GM21447 (cell line): Measurements from ENCODE around the gene CWC27.
A peak's percentile ranks its signal among the peaks of the same experiment; 100 is the strongest.

Source experiments
- ATAC-seq: cut with Tn5 transposase; IDR thresholded peaks from one replicate; pipeline ENCODE4 v1.9.1; 2021; ENCODE audit not compliant: unreplicated experiment

Gene CWC27

DNA sequence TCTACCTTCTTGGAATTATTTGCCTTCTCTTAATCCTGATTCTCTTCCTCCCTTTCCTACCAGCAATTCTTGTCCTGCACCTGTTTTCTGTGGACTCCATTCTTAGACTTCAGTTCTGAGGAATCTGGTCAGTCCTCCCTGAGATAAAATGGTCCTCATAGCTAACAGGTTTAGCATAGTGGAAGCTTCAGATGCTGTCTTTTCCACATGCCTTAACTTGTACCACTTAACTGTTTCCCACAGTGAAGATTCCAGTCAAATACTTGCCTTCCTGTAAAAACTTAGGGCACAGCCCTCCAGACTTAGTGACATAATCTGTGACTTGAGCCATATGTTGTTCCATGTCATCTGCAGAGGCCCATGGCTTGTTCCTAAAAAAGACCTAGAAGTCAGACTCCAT is 261.3 kb downstream of the CWC27 start:
- ATAC-seq: no peak

GRCh38 chr5:65032250-65032649 is 263.5 kb downstream of the CWC27 start:
- ATAC-seq: no peak

GRCh38 chr5:65034029-65034812 is 265.5 kb downstream of the CWC27 start:
- no peak for ATAC-seq

DNA sequence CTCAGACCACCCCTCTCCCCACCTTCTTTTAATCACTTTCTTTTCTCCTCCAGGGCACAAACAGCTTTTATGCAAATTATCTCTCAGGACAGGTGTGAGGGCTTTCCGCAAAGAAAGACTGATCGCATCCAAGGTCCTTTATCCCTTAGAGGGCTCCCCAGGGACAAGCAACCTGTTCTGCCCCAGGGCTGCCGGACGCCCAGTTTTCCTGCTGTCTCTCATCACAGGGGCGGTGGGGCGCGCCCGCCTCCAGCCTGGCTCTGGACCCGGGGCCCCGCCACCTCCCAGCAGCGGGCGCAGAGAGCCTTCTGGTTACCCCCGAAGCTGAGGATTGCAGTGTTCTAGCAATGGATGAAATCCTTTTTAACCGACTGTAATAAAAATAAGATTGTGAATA is 266.1 kb downstream of the CWC27 start:
- no peak for ATAC-seq

DNA sequence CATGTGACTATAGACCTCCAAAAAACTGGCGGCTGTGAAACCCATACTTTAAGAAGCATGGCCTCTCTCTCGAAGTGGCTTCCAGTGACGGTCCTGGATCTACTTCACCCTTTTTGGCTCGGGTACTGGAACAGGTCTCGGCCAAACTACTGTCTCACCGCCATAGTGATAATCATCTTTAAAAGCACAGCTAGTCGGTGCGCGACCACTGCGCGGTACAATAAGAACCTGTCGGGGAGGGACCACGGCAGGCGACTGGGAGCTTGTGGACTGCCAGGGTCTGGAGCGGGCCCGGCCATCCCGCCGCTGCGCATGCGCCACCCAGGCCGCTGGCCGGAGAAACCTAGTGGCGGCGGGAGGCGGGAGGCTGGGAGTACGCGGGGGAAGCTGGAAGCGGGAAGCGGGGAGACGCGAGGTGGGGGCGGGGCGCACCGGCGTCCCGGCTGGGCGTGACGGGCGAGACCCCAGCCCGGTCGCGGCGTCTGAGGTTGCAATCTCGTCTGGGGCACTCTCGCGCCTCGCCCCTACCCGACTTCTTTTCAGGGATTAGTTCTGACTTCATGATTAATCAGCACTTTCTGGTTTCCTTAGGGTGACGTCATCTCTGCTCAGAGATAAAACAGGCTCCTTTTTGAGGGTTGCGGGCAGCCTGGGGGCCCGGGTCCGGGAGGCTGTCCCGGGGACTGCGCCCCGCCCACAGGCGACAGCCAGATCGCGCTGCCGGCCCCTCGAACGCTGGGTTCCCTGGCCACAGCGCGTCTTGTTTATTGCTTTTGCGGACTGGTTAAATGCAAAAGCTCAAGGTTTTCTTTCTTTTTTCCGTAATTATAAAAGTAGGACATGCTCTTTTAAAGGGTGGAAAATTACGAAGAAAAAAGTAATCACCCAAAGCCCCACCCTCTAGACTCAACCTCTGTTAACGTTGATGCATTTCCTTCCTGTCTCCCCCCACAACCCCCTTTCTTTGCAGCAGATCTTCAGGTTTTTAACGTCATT is 266.8 kb downstream of the CWC27 start:
- peak; percentile 86 for ATAC-seq

GRCh38 chr5:65037831-65038815 is 269.4 kb downstream of the CWC27 start:
- ATAC-seq: no peak

- no peak for ATAC-seq
Observed at GRCh38 chr5:65041296-65042158, 272.8 kb downstream of the CWC27 start.

DNA sequence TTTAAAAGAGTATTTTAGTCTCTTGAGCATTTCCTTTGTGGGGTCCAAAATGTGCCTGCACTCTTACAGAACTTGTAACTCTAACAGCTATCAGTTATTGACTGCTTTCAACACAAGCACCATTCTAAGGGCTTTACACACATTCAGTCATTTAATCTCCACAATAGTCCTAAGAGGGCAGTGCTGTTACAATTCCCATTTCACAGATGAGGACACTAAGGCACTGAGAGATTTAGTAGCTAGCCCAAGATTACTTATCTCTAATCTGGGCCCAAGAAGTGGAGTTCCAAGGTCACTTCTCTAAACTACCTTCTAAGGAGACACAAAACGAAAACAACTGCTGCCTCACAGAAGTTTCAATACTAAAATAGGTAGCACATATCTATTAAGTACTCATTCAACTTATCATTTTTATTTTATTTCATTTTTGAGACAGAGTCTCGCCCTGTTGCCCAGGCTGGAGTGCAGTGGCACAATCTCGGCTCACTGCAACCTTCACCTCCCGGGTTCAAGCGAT is 275.2 kb downstream of the CWC27 start:
- peak; percentile 50 for ATAC-seq

DNA sequence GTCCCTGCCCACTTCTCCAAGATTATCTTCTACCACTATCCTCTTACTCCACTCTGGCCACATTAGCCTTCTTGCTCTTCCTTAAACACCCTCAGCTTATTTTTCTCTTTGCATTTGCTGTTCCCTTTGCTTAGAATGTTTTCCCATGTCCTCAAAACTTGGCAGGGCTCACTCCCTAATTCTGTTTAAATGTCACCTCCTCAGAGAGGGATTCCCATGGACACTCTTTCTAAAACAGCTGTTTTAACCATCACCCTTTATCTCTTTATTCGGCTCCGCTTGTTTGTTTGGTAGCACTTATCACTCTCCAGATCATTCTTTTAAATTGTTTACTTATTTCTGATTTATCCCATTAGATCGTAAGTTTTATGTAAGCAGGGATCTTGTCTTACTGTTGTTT is 278.5 kb downstream of the CWC27 start:
- ATAC-seq: no peak

- ATAC-seq: peak; percentile 46
Observed at GRCh38 chr5:65047948-65048690, 279.4 kb downstream of the CWC27 start.

DNA sequence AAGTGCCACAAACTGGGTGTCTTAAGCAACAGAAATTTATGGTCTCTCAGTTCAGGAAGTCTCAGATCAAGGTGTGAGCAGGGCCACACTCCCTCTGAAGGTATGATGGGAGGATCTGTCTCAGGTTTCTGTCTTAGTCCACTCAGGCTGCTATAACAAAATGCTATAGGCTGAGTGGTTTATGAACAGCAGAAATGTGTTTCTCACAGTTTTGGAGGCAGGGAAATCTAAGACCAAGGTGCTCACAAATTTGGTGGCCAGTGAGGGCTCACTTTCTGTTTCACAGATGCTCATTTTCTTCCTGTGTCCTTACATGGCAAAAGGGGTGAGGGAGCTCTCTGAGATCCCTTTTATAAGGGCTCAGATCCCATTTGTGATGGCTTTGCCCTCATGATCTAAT is 281.4 kb downstream of the CWC27 start:
- ATAC-seq: no peak

GRCh38 chr5:65050826-65051498 is 282.2 kb downstream of the CWC27 start:
- no peak for ATAC-seq

DNA sequence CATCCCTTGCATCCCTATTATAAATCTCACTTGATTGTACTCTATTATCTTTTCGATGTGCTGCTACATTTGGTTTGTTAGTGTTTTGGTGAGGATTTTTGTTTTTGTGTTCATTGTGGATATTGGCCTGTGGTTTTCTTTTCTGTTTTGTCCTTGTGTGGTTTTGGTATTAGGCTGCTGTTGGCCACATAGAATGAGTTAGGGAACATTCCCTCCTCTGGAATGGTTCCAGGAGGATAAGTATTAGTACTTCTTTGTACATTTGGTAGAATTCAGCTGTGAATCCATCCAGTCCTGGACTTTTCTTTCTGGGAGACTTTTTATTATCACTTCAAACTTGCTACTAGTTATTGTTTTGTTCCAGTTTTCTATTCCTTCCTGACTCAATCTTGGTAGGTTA is 287.2 kb downstream of the CWC27 start:
- ATAC-seq: no peak

- ATAC-seq: no peak
Observed at GRCh38 chr5:65059681-65060598, 291.2 kb downstream of the CWC27 start.

DNA sequence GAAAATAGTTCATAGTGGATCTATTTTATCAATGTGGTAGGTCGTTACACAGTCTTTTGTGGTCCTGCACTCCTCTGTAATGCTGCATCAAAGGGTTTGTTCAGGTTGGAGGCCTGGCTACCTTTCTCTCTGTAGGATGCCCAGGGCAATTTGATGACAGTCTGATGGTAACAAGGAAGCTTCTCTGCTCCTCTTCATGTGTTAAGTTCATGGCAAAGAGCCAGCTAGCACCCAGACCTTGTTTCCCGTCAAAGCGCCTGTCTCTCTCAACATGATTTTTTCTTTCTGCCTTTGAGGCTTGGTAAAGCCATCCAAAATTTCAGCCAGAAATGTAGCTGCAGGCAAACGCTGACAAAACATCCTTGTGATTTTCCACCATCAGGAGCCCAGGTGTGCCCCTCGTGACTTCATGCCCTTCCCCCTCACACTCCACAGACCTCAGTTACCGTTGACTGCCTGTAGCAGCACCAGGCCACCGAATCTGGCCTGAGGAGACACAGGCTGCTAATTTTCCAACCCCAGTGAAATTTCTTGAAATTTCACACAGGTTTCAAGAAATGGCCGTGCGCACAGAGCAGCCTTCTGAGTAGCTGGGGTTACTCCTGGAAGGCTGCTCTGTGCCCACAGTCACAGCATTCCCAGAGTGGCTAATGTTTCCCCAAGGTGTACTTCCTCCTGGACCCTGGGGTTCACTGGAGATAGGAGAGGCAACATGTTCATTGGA is 292.7 kb downstream of the CWC27 start:
- peak; percentile 60 for ATAC-seq

- peak; percentile 29 for ATAC-seq
Observed at GRCh38 chr5:65061974-65062353, 293.2 kb downstream of the CWC27 start.
